HG02885 (cell line): ENCODE results near the gene GMEB2.
"Not testable (repeated sequence)": the region's sequence is repeated elsewhere in the genome, so short reads cannot be mapped to it uniquely, and the experiment has no call there.

ENCODE experiments used
- ATAC-seq: cut with Tn5 transposase; IDR thresholded peaks from one replicate; pipeline ENCODE4 v1.9.1; 2021; ENCODE audit warnings: mild to moderate bottlenecking; ENCODE audit not compliant: unreplicated experiment, poor library complexity

The GMEB2 gene, protein sequence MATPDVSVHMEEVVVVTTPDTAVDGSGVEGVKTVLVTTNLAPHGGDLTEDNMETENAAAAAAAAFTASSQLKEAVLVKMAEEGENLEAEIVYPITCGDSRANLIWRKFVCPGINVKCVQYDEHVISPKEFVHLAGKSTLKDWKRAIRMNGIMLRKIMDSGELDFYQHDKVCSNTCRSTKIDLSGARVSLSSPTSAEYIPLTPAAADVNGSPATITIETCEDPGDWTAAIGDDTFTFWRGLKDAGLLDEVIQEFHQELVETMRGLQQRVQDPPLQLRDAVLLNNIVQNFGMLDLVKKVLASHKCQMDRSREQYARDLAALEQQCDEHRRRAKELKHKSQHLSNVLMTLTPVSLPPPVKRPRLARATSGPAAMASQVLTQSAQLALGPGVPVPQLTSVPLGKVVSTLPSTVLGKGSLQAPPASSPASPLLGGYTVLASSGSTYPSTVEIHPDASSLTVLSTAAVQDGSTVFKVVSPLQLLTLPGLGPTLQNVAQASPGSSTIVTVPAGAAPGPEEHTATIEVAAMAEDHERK

DNA sequence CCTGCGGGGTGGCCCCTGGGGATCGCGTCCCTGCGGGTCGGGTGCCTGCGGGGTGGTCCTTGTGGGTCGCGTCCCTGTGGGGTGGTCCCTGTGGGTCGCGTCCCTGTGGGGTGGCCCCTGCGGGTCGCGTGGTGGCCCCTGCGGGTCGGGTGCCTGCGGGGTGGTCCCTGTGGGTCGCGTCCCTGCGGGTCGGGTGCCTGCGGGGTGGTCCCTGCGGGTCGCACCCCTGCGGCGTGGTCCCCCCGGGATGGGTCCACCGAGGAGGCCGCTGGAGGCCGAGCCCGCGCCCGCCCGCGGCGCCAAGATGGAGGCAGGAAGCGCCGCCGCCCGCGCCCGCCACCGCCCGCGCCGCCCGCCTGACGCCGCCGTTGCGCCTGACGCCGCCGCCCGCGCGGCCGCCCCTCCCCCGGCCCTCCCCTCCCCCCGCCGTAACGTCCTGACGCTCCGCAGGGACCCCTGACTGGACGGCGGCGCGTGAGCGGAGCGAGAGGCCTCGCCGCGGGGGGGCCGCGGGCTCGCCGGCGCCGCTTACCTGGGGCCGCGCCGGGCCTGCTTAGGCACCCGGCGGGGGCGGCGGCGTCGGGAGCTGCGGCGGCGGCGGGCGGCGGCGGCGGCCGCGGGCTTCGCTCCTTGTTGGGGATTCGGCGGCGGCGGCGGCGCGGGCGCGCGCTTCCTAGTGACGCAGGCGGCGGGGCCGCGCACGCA is at the start of gene GMEB2:
Gene GMEB2 (minus strand): TSS at position 678 of the 705 bp plus-strand sequence. CDS start 7,704 bp downstream, outside the sequence.
- ATAC-seq = peak; percentile 52

- ATAC-seq = no peak
These were observed 48.9 kb upstream of the GMEB2 start for GRCh38 chr20:63675681-63676368.

- ATAC-seq = no peak
These were observed 47.0 kb upstream of the GMEB2 start for GRCh38 chr20:63673951-63674350.

DNA sequence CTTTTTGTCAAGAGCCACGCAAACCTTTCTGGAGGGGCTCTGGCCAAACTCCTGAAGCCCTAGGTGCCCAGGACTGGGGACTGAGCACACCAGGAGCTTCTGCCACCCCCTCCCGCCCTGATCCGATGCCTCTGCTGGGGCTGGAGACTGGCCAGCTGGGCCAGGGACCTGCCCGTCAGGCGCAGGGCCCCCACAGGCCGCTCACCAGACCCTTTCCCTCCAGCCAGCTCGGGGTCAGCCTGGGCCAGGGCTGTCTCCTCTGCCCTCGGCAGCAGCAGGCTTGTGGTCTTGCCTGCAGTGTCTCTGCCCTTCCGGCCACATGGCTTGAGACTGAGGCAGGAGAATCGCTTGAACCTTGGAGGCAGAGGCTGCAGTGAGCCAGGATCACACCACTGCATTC is 45.8 kb upstream of the GMEB2 start:
- ATAC-seq = no peak

DNA sequence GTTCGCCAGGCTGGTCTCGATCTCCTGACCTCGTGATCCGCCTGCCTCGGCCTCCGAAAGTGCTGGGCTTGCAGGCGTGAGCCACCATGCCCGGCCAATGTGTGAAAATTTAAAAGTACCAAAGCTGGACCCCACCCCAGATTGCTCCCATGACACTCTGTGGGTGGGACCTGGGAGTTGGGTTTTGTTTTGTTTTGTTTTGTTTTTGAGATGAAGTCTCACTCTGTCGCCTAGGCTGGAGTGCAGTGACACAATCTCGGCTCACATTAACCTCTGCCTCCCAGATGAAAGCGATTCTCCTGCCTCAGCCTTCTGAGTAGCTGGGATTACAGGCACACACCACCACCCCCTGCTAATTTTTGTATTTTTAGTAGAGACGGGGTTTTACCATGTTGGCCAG is 44.8 kb upstream of the GMEB2 start:
- ATAC-seq = not testable (repeated sequence)

DNA sequence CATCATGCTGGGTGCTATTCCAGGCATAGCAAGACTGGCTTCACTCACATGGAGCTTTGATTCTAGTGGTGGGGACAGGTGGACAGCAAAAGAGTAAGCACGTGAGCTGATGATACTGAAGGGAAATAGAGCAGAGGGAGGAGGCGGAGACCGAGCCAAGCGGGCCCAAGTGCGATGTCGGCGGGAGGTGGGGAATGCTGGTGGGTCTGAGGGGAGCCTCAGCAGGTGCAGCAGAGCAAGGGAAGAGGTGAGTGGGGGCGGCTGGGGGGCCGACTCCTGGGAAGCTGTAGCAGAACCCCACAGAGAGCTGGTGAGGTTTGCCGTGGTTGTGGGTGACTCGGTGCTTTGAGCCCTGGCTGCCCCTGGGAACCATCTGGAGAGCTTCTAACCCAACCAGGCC is 41.5 kb upstream of the GMEB2 start:
- no peak for ATAC-seq

GRCh38 chr20:63667858-63668257 is 41.0 kb upstream of the GMEB2 start:
- ATAC-seq = no peak

DNA sequence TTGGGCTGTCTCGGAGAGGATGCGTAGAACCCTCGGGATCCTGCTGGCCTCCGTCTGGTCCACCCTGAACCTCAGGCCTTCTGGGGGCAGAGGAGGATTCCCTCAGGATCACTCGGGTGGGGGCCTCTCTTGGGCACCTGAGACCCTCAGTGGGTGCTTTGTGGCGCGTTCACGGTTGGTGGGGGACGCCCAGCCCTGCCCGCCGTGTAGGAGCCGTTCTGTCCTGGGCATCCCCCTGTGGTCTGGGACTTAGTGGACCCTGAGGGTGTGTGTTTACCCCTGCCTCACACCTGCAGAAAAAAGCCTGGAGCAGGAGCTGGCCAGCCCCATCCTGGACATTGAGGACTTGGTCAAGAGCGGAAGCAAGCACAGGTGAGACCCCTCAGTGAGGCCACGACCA is 38.8 kb upstream of the GMEB2 start:
- no peak for ATAC-seq

DNA sequence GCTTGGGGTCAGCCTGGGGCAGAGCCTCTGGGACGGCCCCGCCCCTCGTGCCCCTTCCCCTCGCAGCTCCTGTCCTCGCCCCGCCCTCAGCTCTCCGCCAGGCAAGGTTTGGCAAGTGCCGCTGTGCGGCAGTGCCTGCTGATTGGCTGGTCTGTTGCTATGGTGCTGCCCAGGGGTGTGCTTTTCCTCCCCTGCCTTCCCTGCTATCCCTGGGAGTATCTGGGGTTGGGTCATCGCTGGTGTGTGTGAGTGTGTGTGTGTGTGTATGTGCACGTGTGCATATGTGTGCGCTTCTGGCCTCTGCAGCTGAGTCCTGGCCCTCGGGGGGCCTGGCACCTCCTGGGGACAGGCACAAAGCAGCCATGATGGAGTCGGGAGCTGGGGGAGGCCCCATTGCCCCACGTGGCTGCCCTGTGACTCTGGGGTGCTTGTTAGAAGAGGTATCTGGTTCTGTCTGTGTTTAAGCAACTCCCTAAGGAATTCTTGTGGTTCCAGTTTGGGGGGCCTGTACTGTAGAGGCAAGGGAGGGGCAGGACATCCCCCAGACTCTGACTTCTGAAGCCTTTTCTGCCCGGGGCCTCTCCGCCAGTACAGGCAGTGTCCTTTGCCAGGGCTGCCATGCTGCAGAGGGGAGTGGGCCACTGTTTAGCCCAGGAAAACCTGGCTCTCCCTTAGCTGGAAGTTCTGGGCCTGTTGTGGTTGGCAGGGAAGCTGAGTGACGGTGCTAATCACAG is 38.1 kb upstream of the GMEB2 start:
- ATAC-seq = no peak

GRCh38 chr20:63664143-63664851 is 37.4 kb upstream of the GMEB2 start:
- no peak for ATAC-seq

GRCh38 chr20:63663332-63664066 is 36.6 kb upstream of the GMEB2 start:
- ATAC-seq = no peak

DNA sequence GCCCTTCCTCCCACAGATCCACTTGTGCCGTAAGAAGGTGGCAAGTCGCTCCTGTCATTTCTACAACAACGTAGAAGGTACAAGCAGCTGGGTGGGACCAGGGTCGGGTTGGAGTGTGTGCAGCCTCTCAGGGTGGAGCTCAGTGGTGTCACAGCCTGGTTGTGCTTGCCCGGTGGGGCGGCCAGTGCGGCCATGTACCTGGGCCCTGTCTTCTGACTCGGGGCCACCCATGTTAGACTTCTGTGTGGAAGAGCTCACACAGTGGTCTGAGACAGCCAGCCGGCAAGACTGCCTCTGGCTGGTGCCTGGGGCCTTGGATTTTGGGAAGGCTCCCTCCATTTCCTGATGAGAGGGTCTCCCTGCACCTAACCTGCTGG is 35.9 kb upstream of the GMEB2 start:
- no peak for ATAC-seq

- no peak for ATAC-seq
These were observed 35.3 kb upstream of the GMEB2 start for GRCh38 chr20:63661959-63662812.

DNA sequence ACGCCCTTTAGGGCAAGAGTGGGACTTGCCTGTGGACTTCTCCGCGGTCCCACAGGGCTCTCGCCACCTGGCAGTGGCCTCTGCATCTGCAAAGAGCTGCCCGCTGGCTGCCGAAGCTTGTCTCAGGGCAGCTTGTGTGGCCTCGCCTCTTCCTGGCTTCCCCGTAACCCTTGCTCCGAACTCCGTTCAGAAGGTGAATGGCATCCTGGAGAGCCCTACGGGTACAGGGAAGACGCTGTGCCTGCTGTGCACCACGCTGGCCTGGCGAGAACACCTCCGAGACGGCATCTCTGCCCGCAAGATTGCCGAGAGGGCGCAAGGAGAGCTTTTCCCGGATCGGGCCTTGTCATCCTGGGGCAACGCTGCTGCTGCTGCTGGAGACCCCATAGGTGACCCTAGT is 34.2 kb upstream of the GMEB2 start:
- ATAC-seq = no peak

GRCh38 chr20:63660622-63661021 is 33.7 kb upstream of the GMEB2 start:
- ATAC-seq = no peak

DNA sequence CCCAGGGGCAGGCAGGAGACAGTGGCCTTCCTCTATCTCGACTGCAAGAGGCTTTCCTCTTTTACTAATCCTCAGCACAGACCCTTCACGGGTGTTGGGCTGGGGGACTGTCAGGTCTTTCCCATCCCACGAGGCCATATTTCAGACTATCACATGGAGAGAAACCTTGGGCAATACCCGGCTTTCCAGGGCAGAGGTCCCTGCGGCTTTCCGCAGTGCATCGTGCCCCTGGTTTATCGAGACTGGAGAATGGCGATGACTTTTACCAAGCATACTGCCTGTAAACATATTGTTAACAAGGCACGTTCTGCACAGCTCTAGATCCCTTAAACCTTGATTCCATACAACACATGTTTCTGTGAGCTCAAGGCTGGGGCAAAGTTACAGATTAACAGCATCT is 33.3 kb upstream of the GMEB2 start:
- not testable (repeated sequence) for ATAC-seq

GRCh38 chr20:63659370-63659769 is 32.5 kb upstream of the GMEB2 start:
- ATAC-seq = no peak

DNA sequence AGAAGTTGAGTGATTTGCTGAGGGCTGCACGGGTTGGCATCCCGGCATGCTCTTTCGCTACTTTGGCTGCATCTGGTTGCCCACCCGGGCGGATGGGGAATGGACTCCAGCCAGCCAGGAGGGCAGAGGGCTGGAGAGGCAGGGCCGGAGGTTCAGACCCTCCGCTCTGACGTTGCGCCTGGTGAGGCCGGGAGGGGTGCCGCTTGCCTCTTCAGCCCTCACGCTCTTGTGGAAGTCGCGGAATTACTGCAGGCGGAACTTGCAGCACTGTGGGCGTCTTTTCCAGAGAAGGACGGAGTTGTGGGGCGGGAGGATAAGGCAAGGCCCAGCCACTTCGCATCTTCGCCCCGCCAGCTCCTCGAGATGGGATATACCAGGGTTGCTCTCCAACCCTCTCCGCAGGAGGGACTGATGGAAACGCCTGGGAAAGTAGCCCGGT is 31.9 kb upstream of the GMEB2 start:
- peak; percentile 36 for ATAC-seq
